NCI-H2171 treated with DMSO at 0.1 percent for 48 hours (cell line): Measurements from ENCODE around the gene SULT1C3.
"Not testable (repeated sequence)": the region's sequence is repeated elsewhere in the genome, so short reads cannot be mapped to it uniquely, and the experiment has no call there.

ENCODE experiments used
- DNase-seq: peaks from one replicate; lab custom pipeline; 2025; lab: John Stamatoyannopoulos, UW

The SULT1C3 gene

GRCh38 chr2:108244667-108245414 lies 5.1 kb downstream of the SULT1C3 start:
- no peak for DNase-seq

- DNase-seq = no peak
These were observed 13.3 kb downstream of the SULT1C3 start for GRCh38 chr2:108253106-108253505.

- DNase-seq = no peak
These were observed 18.1 kb downstream of the SULT1C3 start for GRCh38 chr2:108257757-108258331.

- DNase-seq = no peak
These were observed 21.0 kb downstream of the SULT1C3 start for GRCh38 chr2:108260773-108261172.

- no peak for DNase-seq
These were observed 22.3 kb downstream of the SULT1C3 start for GRCh38 chr2:108262036-108262435.

- DNase-seq = no peak
These were observed 23.6 kb downstream of the SULT1C3 start for GRCh38 chr2:108263401-108263800.

GRCh38 chr2:108266218-108266617 lies 26.4 kb downstream of the SULT1C3 start:
- no peak for DNase-seq

- DNase-seq = no peak
These were observed 27.3 kb downstream of the SULT1C3 start for GRCh38 chr2:108267101-108267500.

GRCh38 chr2:108268001-108268400 lies 28.2 kb downstream of the SULT1C3 start:
- no peak for DNase-seq

- DNase-seq = no peak
These were observed 30.6 kb downstream of the SULT1C3 start for GRCh38 chr2:108270346-108270745.

- DNase-seq = no peak
These were observed 31.2 kb downstream of the SULT1C3 start for GRCh38 chr2:108270768-108271506.

- DNase-seq = no peak
These were observed 32.0 kb downstream of the SULT1C3 start for GRCh38 chr2:108271691-108272253.

GRCh38 chr2:108278631-108279030 lies 38.9 kb downstream of the SULT1C3 start:
- no peak for DNase-seq

GRCh38 chr2:108279468-108279867 lies 39.7 kb downstream of the SULT1C3 start:
- no peak for DNase-seq

- DNase-seq = no peak
These were observed 40.7 kb downstream of the SULT1C3 start for GRCh38 chr2:108280466-108280865.

GRCh38 chr2:108284566-108284965 lies 44.8 kb downstream of the SULT1C3 start:
- not testable (repeated sequence) for DNase-seq

GRCh38 chr2:108285616-108286015 lies 45.8 kb downstream of the SULT1C3 start:
- no peak for DNase-seq

- DNase-seq = no peak
These were observed 47.4 kb downstream of the SULT1C3 start for GRCh38 chr2:108287169-108287568.

GRCh38 chr2:108288534-108289106 lies 48.9 kb downstream of the SULT1C3 start, which contains the start of gene SULT1C2:
Gene SULT1C2 (plus strand): TSS chr2:108288895. CDS start chr2:108293668, 4,773 bp downstream.
- peak; percentile 30 for DNase-seq

GRCh38 chr2:108293850-108294249 lies 54.1 kb downstream of the SULT1C3 start:
- DNase-seq = no peak

- DNase-seq = no peak
These were observed 57.8 kb downstream of the SULT1C3 start for GRCh38 chr2:108297436-108298141.

GRCh38 chr2:108301558-108301957 lies 61.8 kb downstream of the SULT1C3 start:
- DNase-seq = no peak
